Measurements from ENCODE around the gene DPPA5. TPM values are rescaled to one million over a fixed set of nuclear protein-coding genes. Genes with fewer than 3 reads are reported as not detected.

Gene DPPA5
- total RNA-seq, 1 donor from 2014 or later = not detected

DNA sequence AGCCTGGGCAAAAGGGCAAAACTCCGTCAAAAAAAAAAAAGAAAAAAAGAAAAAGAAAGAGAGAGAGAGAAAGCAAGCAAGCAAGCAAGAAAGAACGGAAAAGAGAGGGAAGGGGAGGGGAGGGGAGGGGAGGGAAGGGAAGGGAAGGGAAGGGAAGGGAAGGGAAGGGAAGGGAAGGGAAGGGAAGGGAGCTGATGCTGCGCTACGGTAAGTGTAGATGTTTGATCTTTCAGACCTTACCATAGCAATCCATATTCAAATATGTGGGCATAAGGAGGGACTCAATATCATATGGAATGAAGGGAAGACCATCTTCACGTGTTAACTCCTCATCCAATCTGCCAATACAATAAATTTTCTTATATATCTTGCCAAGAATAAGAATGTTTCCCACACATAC, 11.9 kb downstream of the DPPA5 start:
- no peak for DNase-seq
- no peaks in the 10 kb centered on the region for H3K27me3 ChIP-seq (ENCODE audit: low read depth)
- no peaks in the 10 kb centered on the region for H3K4me1 ChIP-seq
- TF ChIP-seq, protein P1, sequence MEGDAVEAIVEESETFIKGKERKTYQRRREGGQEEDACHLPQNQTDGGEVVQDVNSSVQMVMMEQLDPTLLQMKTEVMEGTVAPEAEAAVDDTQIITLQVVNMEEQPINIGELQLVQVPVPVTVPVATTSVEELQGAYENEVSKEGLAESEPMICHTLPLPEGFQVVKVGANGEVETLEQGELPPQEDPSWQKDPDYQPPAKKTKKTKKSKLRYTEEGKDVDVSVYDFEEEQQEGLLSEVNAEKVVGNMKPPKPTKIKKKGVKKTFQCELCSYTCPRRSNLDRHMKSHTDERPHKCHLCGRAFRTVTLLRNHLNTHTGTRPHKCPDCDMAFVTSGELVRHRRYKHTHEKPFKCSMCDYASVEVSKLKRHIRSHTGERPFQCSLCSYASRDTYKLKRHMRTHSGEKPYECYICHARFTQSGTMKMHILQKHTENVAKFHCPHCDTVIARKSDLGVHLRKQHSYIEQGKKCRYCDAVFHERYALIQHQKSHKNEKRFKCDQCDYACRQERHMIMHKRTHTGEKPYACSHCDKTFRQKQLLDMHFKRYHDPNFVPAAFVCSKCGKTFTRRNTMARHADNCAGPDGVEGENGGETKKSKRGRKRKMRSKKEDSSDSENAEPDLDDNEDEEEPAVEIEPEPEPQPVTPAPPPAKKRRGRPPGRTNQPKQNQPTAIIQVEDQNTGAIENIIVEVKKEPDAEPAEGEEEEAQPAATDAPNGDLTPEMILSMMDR (IDR thresholded peaks at IDR 0.05) = no peak
- H3K9me3 ChIP-seq = no peaks in the 10 kb centered on the region
- H3K36me3 ChIP-seq = no peaks in the 10 kb centered on the region
- ATAC-seq = no peak
- H3K27ac ChIP-seq = no peak overlapping the region
- intact Hi-C loops (cut with DNase I) = no loop called here
- H3K4me3 ChIP-seq = no peak overlapping the region

DNA sequence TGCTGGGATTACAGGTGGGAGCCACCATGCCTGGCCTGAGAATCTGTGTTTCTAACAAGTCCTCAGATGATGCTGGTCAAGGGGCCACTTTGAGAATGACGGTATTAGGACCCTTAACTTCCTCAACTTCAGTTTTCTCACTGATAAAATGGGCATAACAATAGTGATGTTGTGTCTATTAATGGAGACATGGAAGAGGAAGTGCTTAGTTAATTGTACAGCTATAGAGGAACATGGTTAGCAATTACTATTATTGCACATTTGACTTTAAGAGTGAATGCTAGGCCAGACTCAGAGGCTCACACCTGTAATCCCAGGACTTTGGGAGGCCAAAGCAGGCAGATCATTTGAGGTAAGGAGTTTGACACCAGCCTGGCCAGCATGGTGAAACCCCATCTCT, 12.7 kb downstream of the DPPA5 start:
- DNase-seq (no peak), ATAC-seq (no peak)
- no peak overlapping the region for H3K27ac ChIP-seq
- H3K4me3 ChIP-seq = no peak overlapping the region
- H3K27me3 ChIP-seq (ENCODE audit: low read depth) = no peaks in the 10 kb centered on the region
- no peaks in the 10 kb centered on the region for H3K36me3 ChIP-seq
- intact Hi-C loops (cut with DNase I) = no loop called here
- H3K9me3 ChIP-seq = no peaks in the 10 kb centered on the region
- TF ChIP-seq, protein P1 (IDR thresholded peaks at IDR 0.05) = no peak
- H3K4me1 ChIP-seq = no peaks in the 10 kb centered on the region

DNA sequence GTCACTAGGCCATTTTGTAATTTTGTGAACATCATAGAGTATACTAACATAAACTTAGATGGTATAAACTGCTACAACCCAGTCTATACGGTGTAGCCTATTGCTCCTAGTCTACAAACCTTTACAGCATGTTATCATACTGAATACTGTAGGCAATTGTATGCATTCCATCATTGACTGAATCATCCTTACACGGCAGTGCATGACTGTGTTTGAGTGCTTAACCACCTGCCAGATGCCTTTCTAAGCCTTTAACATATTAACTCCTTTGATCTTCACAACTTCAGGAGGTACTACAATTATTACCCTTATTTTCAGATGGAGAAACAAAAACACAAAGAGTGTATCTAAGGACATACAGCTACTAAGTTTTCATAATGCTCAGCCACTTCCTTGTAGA, 14.0 kb downstream of the DPPA5 start:
- no peak for ATAC-seq
- no peaks in the 10 kb centered on the region for H3K4me1 ChIP-seq
- H3K27me3 ChIP-seq (ENCODE audit: low read depth) = no peaks in the 10 kb centered on the region

GRCh38 chr6:73339340-73339739, 14.7 kb downstream of the DPPA5 start:
- H3K4me1 ChIP-seq = no peaks in the 10 kb centered on the region
- no peaks in the 10 kb centered on the region for H3K9me3 ChIP-seq
- no peaks in the 10 kb centered on the region for H3K36me3 ChIP-seq
- H3K27me3 ChIP-seq (ENCODE audit: low read depth) = no peaks in the 10 kb centered on the region
- H3K27ac ChIP-seq = no peak overlapping the region
- intact Hi-C loops (cut with DNase I) = no loop called here
- ATAC-seq (no peak), DNase-seq (no peak)
- TF ChIP-seq, protein P1 (IDR thresholded peaks at IDR 0.05) = no peak
- no peak overlapping the region for H3K4me3 ChIP-seq

More for the DNA sequence above, 14.0 kb downstream of the DPPA5 start:
- no peak overlapping the region for H3K4me3 ChIP-seq
- no peaks in the 10 kb centered on the region for H3K36me3 ChIP-seq
- intact Hi-C loops (cut with DNase I) = no loop called here
- DNase-seq = no peak
- H3K9me3 ChIP-seq = no peaks in the 10 kb centered on the region
- H3K27ac ChIP-seq = no peak overlapping the region
- TF ChIP-seq, protein P1 (IDR thresholded peaks at IDR 0.05) = no peak

DNA sequence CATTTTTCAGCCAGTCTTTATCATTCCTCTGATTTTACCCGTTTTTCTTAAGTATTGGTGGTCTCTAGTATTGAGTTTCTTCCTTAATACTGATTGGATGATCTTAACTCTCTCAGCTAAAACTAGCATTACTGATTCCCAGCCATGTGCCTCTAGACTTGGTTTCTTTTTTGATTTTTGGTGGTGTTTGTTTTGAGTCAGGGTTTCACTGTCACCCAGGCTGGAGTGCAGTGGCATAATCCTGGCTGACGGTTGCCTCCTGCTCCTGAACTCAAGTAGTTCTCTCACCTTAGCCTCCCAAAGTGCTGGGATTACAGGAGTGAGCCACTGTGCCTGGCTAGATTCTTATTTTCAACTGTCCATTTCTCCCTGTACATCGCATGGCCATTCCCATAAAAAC, 24.9 kb downstream of the DPPA5 start:
- H3K4me3 ChIP-seq = no peak overlapping the region
- no peak for DNase-seq
- no peak overlapping the region for H3K27ac ChIP-seq
- H3K36me3 ChIP-seq = no peaks in the 10 kb centered on the region
- intact Hi-C loops (cut with DNase I) = no loop called here
- no peaks in the 10 kb centered on the region for H3K27me3 ChIP-seq (ENCODE audit: low read depth)
- H3K4me1 ChIP-seq = no peaks in the 10 kb centered on the region
- TF ChIP-seq, protein P1 (IDR thresholded peaks at IDR 0.05) = no peak
- ATAC-seq = no peak
- H3K9me3 ChIP-seq = no peaks in the 10 kb centered on the region

DNA sequence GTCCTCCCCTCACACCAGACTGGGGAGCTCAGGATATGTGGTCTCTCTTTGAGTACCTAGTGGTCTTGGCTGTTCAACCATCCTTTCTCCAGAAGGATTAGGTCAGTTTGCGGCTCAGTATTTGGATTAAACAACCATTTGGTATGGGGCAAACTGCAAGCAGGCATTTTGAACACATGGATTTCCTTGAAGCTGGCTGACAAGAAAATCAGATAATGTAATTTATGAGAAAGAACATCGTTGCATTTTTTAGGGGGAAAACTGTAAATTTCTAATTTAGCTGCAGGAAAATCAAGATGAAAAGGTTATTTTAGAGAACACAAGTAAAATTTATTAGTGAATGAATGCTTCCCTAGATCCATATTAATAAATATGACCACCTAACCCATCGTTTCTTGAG, 25.3 kb downstream of the DPPA5 start:
- intact Hi-C loops (cut with DNase I) = no loop called here
- H3K4me1 ChIP-seq = no peaks in the 10 kb centered on the region
- no peaks in the 10 kb centered on the region for H3K9me3 ChIP-seq
- TF ChIP-seq, protein P1 (IDR thresholded peaks at IDR 0.05) = no peak
- no peak for ATAC-seq
- no peak overlapping the region for H3K27ac ChIP-seq
- no peak for DNase-seq
- no peak overlapping the region for H3K4me3 ChIP-seq
- H3K36me3 ChIP-seq = no peaks in the 10 kb centered on the region
- no peaks in the 10 kb centered on the region for H3K27me3 ChIP-seq (ENCODE audit: low read depth)

Measured in lower lobe of right lung (tissue), 2 donors.